K562 (cell line): Measurements from ENCODE around the gene KRTAP10-11. TPM values are rescaled to one million over a fixed set of nuclear protein-coding genes. Genes with fewer than 3 reads are reported as not detected.

Source experiments
- ATAC-seq: fragments of 200-7000 bp; cut with Tn5 transposase; 3 replicates; pipeline ENCODE4 v1.9.1; 2020; ENCODE audit warnings: moderate library complexity
- BruUV-seq: library from RNA; stranded (reverse); fragments of 400-500 nt; replicated peaks from 2 replicates; lab custom pipeline; 2021; lab: Mats Ljungman, UMichigan
- CTCF ChIA-PET: fragments of 300-600 bp; formaldehyde crosslinking; extraction: SDS; loops from one replicate; lab custom pipeline; 2021; ENCODE audit warnings: low intra/inter-chr PET ratio; lab: Yijun Ruan, JAX
- POLR2A ChIA-PET: fragments of 300-600, 350-650 bp; sonication (Branson Sonifier 250); formaldehyde crosslinking; extraction: SDS; loops from one replicate; lab custom pipeline; 2021; ENCODE audit warnings: antibody characterized with exemption, inconsistent platforms; lab: Yijun Ruan, JAX
- DNase-seq, 4 experiments: peaks; one replicate each; pipeline versions ENCODE4 v3.0.0 to v3.0.0-alpha.2; 2011 to 2018; ENCODE audit warnings: low spot score in 3 of 4, mixed read lengths in 3 of 4; ENCODE audit errors: extremely low read depth in 1 of 4
- FAIRE-seq: peaks from 2 replicates; lab custom pipeline; 2011; peaks lifted over from hg19 to GRCh38; lab: Jason Lieb, UNC
- H2AFZ ChIP-seq: 2 replicates; pipeline ENCODE4 v1.6.0; 2011; ENCODE audit warnings: low read depth, low read length, control low read depth, inconsistent platforms
- H3K27ac ChIP-seq: fragments of 200-600 bp; 3 replicates; pipeline ENCODE4 v1.8.0; 2011; ENCODE audit warnings: low read depth, mild to moderate bottlenecking, control low read depth, inconsistent platforms, low read length, moderate library complexity, mixed read lengths; ENCODE audit errors: extremely low read depth
- H3K27me3 ChIP-seq, 2 experiments: fragments of 300-600 bp in 1 of 2; 2 replicates in 1 of 2; 3 replicates in 1 of 2; pipeline versions ENCODE4 v1.6.0 to v1.8.0; 2011; ENCODE audit warnings: inconsistent platforms in 2 of 2, low read length in 2 of 2, mild to moderate bottlenecking in 1 of 2, mixed read lengths in 1 of 2, moderate library complexity in 1 of 2; ENCODE audit not compliant: control insufficient read depth in 2 of 2, insufficient read depth in 2 of 2
- H3K36me3 ChIP-seq: fragments of 300-600 bp; 3 replicates; pipeline ENCODE4 v1.8.0; 2011; ENCODE audit warnings: mild to moderate bottlenecking, low read length, inconsistent platforms; ENCODE audit not compliant: control insufficient read depth, insufficient read depth
- H3K4me1 ChIP-seq, 2 experiments: fragments of 200-600 bp in 1 of 2; replicated peaks in 1 of 2; 2 replicates in 1 of 2; 3 replicates in 1 of 2; pipeline versions ENCODE4 v1.5.1 to v1.8.0; 2011; ENCODE audit warnings: inconsistent platforms in 2 of 2, low read length in 2 of 2, mild to moderate bottlenecking in 1 of 2, mixed read lengths in 1 of 2, moderate library complexity in 1 of 2; ENCODE audit not compliant: control insufficient read depth in 2 of 2, insufficient read depth in 2 of 2
- H3K4me2 ChIP-seq: 2 replicates; pipeline ENCODE4 v1.6.1; 2011; ENCODE audit warnings: low read length, control low read depth, inconsistent platforms, mixed read lengths; ENCODE audit not compliant: insufficient read depth
- H3K4me3 ChIP-seq: fragments of 200-600 bp; sonication (generic), shearing (Covaris generic); 2 replicates; pipeline ENCODE4 v1.5.1; 2016; ENCODE audit warnings: control low read depth, inconsistent platforms
- H3K79me2 ChIP-seq: fragments of 200-600 bp; 3 replicates; pipeline ENCODE4 v1.8.0; 2011; ENCODE audit warnings: low read length, inconsistent platforms; ENCODE audit not compliant: control insufficient read depth, insufficient read depth
- H3K9ac ChIP-seq, 2 experiments: 2 replicates each; pipeline versions ENCODE4 v1.6.0 to v1.6.1; 2011; ENCODE audit warnings: low read depth in 2 of 2, low read length in 2 of 2, control low read depth in 1 of 2, inconsistent platforms in 1 of 2, mild to moderate bottlenecking in 1 of 2, mixed read lengths in 1 of 2; ENCODE audit not compliant: insufficient read depth in 1 of 2
- H3K9me1 ChIP-seq: one replicate; pipeline ENCODE4 v1.6.0; 2011; ENCODE audit warnings: inconsistent platforms, mild to moderate bottlenecking, low read length, moderate library complexity; ENCODE audit not compliant: control insufficient read depth, insufficient read depth
- H3K9me3 ChIP-seq: replicated peaks from 2 replicates; pipeline ENCODE4 v1.5.1; 2011; ENCODE audit warnings: low read depth, low read length, inconsistent platforms; ENCODE audit not compliant: control insufficient read depth, insufficient read depth
- H4K20me1 ChIP-seq: replicated peaks from 2 replicates; pipeline ENCODE4 v1.6.1; 2011; ENCODE audit warnings: low read length, inconsistent platforms, mixed read lengths; ENCODE audit not compliant: control insufficient read depth, insufficient read depth
- AFF1 ChIP-seq, 2 experiments: fragments of 450-650 bp; IDR thresholded peaks; 2 replicates each; pipeline ENCODE4 v1.6.1; 2018; ENCODE audit warnings: mild to moderate bottlenecking in 2 of 2, low read depth in 1 of 2; ENCODE audit not compliant: partially characterized antibody in 2 of 2
- BCOR ChIP-seq: fragments of 450-650 bp; IDR thresholded peaks from 2 replicates; pipeline ENCODE4 v1.6.1; 2016
- BRD9 ChIP-seq: fragments of 450-650 bp; IDR thresholded peaks from 2 replicates; pipeline ENCODE4 v1.6.1; 2018; ENCODE audit warnings: low read depth; ENCODE audit not compliant: partially characterized antibody
- HSF4 ChIP-seq: fragments of 250-450 bp; sonication (Bioruptor Pico); IDR thresholded peaks from 2 replicates; pipeline ENCODE4 v2.1.2; 2022; ENCODE audit warnings: mild to moderate bottlenecking, moderate library complexity, borderline replicate concordance
- KLF6 ChIP-seq: fragments of 250-450 bp; sonication (Bioruptor Pico); IDR thresholded peaks from 2 replicates; pipeline ENCODE4 v1.4.0; 2020; ENCODE audit warnings: mild to moderate bottlenecking, moderate library complexity, borderline replicate concordance
- MAFF ChIP-seq: IDR thresholded peaks from 2 replicates; pipeline ENCODE4 v1.6.1; 2012; ENCODE audit warnings: low read length, improper control_type of control experiment
- MEF2D ChIP-seq: conservative IDR thresholded peaks from 2 replicates; pipeline ENCODE4 v1.6.1; 2016; ENCODE audit warnings: low read depth, missing genetic modification characterization, missing compliant biosample characterization
- NFIC ChIP-seq: fragments of 450-650 bp; IDR thresholded peaks from 2 replicates; pipeline ENCODE4 v1.6.1; 2017; ENCODE audit warnings: mild to moderate bottlenecking, inconsistent platforms
- RBFOX2 ChIP-seq: fragments of 200-400 bp; formaldehyde crosslinking; IDR thresholded peaks from 2 replicates; pipeline ENCODE4 v1.6.1; 2017; ENCODE audit warnings: low read depth, mild to moderate bottlenecking, low read length, moderate library complexity
- TBL1XR1 ChIP-seq, 2 experiments: IDR thresholded peaks; 2 replicates each; pipeline ENCODE4 v1.6.1; 2012; ENCODE audit warnings: improper control_type of control experiment in 2 of 2, low read length in 2 of 2, mild to moderate bottlenecking in 1 of 2
- YY1 ChIP-seq, 3 experiments: IDR thresholded peaks; 2 replicates each; pipeline ENCODE4 v1.6.1; 2011; ENCODE audit warnings: low read length in 2 of 3, mild to moderate bottlenecking in 2 of 3, moderate library complexity in 2 of 3, borderline replicate concordance in 1 of 3, control low read depth in 1 of 3, low read depth in 1 of 3; ENCODE audit not compliant: insufficient read depth in 3 of 3, insufficient replicate concordance in 2 of 3, control insufficient read depth in 1 of 3, insufficient read length in 1 of 3; ENCODE audit errors: extremely low read depth in 1 of 3
- ZNF121 ChIP-seq: sonication (generic); formaldehyde crosslinking; conservative IDR thresholded peaks from 2 replicates; pipeline ENCODE4 v1.8.0; 2022; ENCODE audit warnings: missing genetic modification reagents
- ZNF316 ChIP-seq: fragments of 450-650 bp; IDR thresholded peaks from 2 replicates; pipeline ENCODE4 v1.6.1; 2016
- ZNF384 ChIP-seq: IDR thresholded peaks from 2 replicates; pipeline ENCODE4 v1.6.1; 2012; ENCODE audit warnings: low read depth, low read length, improper control_type of control experiment
- WGBS: fragments of 100-300 bp; shearing (Covaris generic); methylation state at CpG from one replicate; pipeline ENCODE4 v1.1.6; 2016; ENCODE audit warnings: low coverage, mixed read lengths; ENCODE audit not compliant: insufficient coverage; ENCODE audit errors: missing lambda C conversion rate; 5-methylcytosine and 5-hydroxymethylcytosine counted together
- in situ Hi-C: fragments of 300-500 bp; cut with MboI; formaldehyde crosslinking; loops from 4 replicates; pipeline ENCODE4 v1.15.0; 2018; ENCODE audit warnings: inconsistent platforms, mixed read lengths
- intact Hi-C: fragments of 100-400 bp; cut with micrococcal nuclease; formaldehyde crosslinking; loops from 2 replicates; pipeline ENCODE4 v1.14.2; 2022
- polyA plus RNA-seq, 8 experiments: library from polyadenylated mRNA; depleted of rRNA in 4 of 8; stranded (reverse) in 5 of 8; unstranded in 3 of 8; fragments of >200 nt; fragmentation: Nextera tagmentation in 2 of 8; fragmentation: Illumina TruSeq in 1 of 8; extraction: Ambion mirVana in 2 of 8; extraction: Trizol in 1 of 8; gene quantifications; 2 replicates each; pipeline versions ENCODE4 v1.2.1 to v1.2.3, GENCODE V29; 2011 to 2014; ENCODE audit warnings: inconsistent platforms in 1 of 8, missing spikeins in 1 of 8
- total RNA-seq, 7 experiments: library from RNA; depleted of rRNA in 6 of 7; stranded (reverse); fragments of >200 nt in 6 of 7; fragmentation: Illumina TruSeq in 2 of 7; extraction: Trizol in 2 of 7; gene quantifications; 2 replicates each; pipeline versions ENCODE4 v1.2.1 to v1.2.3, GENCODE V29; 2011 to 2021; ENCODE audit warnings: low replicate concordance in 1 of 7
- TF ChIP-seq, protein P1 (sequence below): fragments of 150-350 bp; IDR thresholded peaks from 2 replicates; pipeline ENCODE4 v1.6.1; 2014; ENCODE audit warnings: low read depth, mild to moderate bottlenecking, low read length, borderline replicate concordance

Gene KRTAP10-11
- total and polyA plus RNA-seq, 9 of the 15 experiments (the other 6 are each of a cell fraction or from before 2014, with no cell fraction given): not detected

- no peak for TF ChIP-seq KLF6 (CRISPR knock-in tag)
Measured at GRCh38 chr21:44625756-44626155, 20.5 kb upstream of the KRTAP10-11 start (continued).

GRCh38 chr21:44626262-44626661 lies 20.0 kb upstream of the KRTAP10-11 start:
- Histone ChIP-seq H3K4me2 (no peak overlapping the region), H3K4me1 (no peaks in the 10 kb centered on the region), H3K79me2 (no peaks in the 10 kb centered on the region), H3K27ac (no peak overlapping the region), H3K27me3 (peaks cover 0 to 6% of the 10 kb centered on the region in 2 experiments; a peak in 1 of 5 replicates), H4K20me1 (no peaks in the 10 kb centered on the region), H3K9me1 (no peaks in the 10 kb centered on the region), H3K4me3 (no peak overlapping the region), H3K9me3 (peaks cover 5% of the 10 kb centered on the region; the same call in 1 of the 2 replicates), H2AFZ (no peak overlapping the region), H3K36me3 (no peaks in the 10 kb centered on the region), H3K9ac (no peak overlapping the region)
- ATAC-seq: no peak
- 0% methylated on average over 10 of the region's 10 CpGs for WGBS
- CTCF ChIA-PET: no interaction called here
- no peak for FAIRE-seq
- POLR2A ChIA-PET: no interaction called here
- intact Hi-C loops: no loop called here
- BruUV-seq: no TSS peak
- DNase-seq: no peak
- in situ Hi-C loops: no loop called here
- no peak for TF ChIP-seq ZNF316
- no peak for TF ChIP-seq HSF4
- TF ChIP-seq BCOR: no peak
- no peak for TF ChIP-seq NFIC
- no peak for TF ChIP-seq BRD9
- no peak for TF ChIP-seq TBL1XR1 (IDR thresholded peaks at IDR 0.05; ENCODE audit: low read length in 2 of 2)
- TF ChIP-seq RBFOX2: no peak
- TF ChIP-seq ZNF384: no peak
- TF ChIP-seq MEF2D (tag): no peak
- no peak for TF ChIP-seq AFF1 (IDR thresholded peaks at IDR 0.05; ENCODE audit: low read depth in 1 of 2, partially characterized antibody in 2 of 2)
- TF ChIP-seq, protein P1, sequence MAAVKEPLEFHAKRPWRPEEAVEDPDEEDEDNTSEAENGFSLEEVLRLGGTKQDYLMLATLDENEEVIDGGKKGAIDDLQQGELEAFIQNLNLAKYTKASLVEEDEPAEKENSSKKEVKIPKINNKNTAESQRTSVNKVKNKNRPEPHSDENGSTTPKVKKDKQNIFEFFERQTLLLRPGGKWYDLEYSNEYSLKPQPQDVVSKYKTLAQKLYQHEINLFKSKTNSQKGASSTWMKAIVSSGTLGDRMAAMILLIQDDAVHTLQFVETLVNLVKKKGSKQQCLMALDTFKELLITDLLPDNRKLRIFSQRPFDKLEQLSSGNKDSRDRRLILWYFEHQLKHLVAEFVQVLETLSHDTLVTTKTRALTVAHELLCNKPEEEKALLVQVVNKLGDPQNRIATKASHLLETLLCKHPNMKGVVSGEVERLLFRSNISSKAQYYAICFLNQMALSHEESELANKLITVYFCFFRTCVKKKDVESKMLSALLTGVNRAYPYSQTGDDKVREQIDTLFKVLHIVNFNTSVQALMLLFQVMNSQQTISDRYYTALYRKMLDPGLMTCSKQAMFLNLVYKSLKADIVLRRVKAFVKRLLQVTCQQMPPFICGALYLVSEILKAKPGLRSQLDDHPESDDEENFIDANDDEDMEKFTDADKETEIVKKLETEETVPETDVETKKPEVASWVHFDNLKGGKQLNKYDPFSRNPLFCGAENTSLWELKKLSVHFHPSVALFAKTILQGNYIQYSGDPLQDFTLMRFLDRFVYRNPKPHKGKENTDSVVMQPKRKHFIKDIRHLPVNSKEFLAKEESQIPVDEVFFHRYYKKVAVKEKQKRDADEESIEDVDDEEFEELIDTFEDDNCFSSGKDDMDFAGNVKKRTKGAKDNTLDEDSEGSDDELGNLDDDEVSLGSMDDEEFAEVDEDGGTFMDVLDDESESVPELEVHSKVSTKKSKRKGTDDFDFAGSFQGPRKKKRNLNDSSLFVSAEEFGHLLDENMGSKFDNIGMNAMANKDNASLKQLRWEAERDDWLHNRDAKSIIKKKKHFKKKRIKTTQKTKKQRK: no peak
- no peak for TF ChIP-seq YY1 (IDR thresholded peaks at IDR 0.05; ENCODE audit: borderline replicate concordance in 1 of 3, control insufficient read depth in 1 of 3, extremely low read depth in 1 of 3, insufficient read depth in 3 of 3, insufficient read length in 1 of 3, insufficient replicate concordance in 2 of 3, low read depth in 1 of 3, low read length in 2 of 3)
- TF ChIP-seq ZNF121 (CRISPR knock-in tag): no peak
- TF ChIP-seq MAFF: no peak
